ENCODE data around the gene SLC6A5.

The SLC6A5 gene

DNA sequence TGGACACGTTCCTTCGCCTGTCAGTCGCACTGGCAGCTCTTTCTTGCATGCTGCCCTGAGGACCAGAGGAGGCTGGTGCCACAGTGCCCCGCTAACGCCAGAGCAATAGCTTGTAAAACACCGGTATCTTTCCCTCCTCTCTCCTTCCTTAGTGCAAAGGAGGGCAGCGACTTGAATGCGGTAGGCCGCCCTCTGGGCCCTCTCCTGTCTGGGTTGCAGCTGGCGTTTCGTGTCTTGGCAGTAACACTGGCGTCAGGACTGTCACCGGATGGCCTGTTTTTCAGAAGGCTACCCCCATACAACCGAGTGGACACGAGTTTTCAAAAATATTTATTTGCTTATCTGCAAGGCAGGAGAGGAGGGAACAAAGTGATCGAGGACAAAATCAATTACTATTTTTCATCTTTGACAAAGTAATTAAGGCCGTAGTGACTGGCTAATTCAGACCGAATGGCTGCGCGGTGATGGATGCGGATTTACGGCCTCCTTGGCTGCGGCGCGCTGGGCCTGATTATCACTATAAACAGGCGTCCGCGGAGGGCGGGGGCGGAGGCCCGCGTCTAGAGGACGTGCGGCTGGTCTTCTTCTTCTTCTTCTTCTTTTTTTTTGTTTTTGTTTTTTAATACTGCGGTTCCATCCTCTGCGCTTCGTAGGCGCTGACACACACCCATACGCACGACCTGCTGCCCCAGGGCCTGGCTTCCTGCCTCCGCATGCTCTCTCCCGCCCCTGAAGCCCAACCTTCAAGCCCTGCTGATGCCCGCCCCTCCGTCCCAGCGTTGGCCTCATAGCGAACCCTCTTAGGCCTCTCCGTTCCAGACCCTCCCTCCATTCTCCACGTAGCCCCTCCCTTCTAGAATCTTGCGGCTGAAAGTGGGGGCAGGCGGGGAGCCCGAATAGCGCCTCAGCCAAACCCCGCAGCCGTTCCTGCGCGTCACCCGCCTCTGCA is 2.9 kb upstream of the SLC6A5 start:
- no peak for DNase-seq

DNA sequence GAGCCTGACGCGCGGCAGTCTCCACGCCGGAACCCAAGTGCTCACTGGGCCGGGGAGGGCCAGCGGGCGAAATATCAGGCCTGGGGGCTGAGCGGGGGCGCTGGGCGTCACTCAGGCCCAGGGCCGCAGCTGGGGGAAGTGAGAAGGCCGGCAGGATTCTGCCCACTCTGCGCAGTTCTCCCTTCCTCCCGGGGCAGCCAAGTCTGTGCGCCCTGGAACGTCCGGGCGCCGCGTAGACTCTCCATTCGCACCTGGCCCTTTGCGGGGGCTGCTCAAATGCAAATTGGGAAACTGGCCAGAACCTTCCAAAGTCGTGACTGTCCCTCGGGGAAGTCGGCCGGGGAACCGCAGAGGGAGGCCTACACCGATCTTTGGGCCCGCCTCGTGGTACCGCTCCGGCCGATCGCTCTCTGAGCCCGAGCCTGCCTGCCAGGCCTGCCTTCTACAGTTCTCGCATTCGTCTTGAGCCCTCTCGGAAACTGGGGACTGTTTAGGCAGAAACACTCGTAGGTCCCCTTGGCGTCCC is 2.2 kb upstream of the SLC6A5 start:
- DNase-seq, result no peak

DNA sequence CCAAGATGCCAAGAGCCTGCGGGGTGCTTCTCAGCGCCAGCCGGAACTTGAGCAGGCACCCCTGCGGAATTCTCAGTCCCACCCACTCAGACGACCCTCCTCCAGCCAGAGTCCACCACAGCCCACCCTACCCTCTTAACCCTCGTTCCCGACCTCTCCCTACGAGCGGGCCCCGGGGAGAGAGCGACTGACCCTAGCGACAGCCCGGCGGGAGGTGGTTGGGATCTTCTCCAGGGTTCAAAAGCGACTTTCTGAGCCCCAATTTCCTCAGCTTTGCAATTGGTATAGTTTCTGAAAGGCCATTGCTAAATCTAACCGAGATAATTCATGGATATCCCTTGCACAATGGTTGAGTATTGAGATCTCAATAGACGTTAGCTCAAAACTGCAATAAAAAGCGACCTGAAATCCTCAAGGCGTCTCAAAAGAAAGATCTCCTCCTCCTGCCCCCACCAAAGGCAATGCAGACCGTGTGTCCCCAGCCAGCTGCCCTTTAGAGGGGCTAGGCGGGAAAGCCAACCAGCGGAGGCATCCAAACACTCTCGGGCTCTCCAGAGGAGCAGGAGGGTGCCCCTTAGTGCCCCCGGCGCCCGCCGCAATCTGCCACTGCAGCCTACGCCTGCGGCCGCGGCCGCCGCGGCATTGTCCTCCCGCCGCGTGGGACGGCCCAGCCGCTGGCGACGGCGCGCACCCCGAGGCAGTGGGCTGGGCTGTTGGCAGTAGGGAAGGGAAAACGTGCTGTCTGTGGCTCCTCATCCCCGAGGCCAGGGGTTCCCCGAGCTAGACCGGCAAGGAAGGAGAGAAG is 1.5 kb upstream of the SLC6A5 start:
- no peak for DNase-seq

DNA sequence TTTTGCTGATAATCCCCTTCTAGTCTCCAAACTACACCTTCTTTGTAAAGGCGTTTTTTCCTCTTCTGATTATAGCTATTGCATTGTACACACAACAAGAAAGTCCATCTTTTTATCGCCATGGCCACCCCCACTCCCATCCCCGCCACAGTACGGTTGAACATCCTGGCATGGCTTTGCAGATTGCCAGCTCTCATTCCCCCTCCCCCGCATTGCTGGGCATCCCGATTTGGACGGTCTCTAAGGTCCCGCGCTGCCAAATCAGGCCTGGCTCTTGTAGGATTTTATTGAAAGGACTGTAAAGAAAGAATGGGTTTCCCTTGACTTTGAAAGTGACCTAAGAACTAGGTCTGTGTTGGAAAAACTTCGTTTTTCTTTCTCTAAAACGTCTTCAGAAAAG is 916 bp upstream of the SLC6A5 start:
- no peak for DNase-seq

DNA sequence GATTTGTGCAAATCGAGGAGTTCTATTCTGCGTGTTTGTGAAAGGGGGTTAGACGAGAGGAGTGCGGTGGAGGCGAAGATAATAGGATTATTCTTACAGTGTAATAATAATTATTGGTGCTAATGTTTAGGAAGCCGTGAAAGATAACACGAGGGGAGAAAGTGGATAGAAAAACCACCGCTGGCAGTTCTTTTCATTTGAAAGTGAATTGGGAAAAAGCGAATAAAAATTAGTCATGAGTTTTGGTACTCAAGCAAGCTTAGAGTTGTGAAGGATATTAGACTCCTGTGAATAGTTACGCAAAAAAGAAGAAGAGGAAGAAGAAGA is 575 bp downstream of the SLC6A5 start:
- no peak for DNase-seq

DNA sequence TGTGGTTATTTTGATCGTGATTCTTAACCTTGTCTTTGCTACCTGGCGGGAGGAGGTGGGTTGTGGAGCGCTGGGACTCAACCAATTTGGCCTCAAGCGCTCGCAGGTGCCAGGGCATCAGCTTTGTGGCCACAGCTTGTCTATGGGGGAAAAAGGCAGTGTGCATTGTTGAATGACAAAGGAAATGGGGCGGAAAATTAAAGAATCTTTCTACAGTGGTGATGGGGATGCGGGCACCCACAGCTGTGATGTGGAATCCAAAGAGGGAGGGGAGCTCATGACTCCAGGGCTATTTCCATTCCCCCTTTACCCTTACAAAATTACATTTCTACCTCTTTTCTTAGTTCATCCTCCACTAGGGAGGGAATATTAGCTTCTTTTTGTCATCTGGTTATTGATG is 1.1 kb downstream of the SLC6A5 start:
- no peak for DNase-seq

DNA sequence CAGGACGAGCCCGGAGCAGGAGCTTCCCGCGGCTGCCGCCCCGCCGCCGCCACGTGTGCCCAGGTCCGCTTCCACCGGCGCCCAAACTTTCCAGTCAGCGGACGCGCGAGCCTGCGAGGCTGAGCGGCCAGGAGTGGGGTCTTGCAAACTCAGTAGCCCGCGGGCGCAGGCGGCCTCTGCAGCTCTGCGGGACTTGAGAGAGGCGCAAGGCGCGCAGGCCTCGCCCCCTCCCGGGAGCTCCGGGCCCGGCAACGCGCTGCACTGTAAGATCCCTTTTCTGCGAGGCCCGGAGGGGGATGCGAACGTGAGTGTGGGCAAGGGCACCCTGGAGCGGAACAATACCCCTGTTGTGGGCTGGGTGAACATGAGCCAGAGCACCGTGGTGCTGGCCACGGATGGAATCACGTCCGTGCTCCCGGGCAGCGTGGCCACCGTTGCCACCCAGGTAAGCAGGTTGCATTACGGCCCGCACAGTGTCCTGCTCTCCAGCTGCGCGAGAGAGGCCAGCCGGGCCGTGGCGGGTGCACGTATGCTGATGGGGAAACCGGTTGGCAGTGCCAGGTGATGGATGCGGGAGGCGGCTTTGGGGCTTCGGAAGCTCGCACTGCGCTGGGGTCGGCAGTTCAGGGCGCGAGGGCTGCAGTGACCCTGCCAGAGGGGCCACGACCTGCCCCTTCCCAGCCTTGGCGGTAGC is 2.0 kb downstream of the SLC6A5 start:
- DNase-seq, result no peak

DNA sequence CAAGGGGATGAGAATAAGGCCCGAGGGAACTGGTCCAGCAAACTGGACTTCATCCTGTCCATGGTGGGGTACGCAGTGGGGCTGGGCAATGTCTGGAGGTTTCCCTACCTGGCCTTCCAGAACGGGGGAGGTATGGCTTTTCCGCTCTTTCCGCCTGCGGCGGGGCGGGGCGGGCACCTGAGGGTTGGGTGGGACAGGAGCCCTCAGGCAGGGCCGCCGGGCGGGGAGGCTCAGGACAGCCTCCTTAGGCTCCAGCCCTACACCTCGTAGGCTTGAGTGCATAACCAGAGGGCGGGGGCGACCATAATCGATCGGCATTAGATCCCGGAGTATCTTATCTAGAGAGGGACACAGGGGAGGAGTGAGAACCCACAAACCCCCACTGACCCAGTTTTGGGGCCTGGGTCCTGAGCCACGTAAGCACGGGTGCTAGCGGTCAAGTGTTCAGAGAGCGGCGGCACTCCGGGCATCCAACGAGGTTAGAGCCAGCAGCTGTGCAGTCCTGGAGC is 4.9 kb downstream of the SLC6A5 start:
- no peak for DNase-seq

DNA sequence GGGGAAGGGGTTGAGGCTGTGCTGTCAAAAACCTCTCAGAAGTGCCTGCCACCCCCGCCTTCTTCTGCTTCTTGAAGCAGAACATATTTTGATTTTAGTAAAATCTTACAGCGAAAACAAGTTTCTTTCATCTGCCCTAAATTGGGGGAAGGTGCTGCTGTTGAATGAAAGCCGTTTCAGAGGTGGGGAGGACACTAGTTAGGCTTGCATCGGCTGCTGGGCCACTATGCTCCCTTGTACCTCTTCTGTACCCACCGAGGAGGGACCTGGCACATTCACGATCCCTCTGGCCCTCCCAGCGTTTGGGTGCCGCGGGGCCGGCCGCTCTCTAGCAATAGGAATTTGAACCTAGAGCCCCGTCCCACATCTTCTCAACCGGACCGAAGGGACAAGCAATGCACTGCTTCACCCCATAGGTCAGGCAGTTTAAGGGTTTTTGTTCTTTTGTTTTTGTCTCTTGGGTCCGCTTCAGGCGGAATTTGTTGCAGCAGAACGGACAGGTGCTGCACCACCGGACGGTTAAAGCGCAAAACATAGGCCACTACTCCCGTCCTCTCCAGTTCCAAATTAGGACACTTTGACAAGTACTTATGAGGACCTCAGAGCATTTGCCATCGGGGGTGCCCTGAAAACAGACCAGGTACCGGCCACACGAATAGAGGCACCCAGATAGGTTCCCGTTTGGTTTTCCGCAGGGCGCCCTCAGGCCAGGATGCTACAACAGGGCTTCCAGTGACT is 5.6 kb downstream of the SLC6A5 start:
- DNase-seq, result no peak

DNA sequence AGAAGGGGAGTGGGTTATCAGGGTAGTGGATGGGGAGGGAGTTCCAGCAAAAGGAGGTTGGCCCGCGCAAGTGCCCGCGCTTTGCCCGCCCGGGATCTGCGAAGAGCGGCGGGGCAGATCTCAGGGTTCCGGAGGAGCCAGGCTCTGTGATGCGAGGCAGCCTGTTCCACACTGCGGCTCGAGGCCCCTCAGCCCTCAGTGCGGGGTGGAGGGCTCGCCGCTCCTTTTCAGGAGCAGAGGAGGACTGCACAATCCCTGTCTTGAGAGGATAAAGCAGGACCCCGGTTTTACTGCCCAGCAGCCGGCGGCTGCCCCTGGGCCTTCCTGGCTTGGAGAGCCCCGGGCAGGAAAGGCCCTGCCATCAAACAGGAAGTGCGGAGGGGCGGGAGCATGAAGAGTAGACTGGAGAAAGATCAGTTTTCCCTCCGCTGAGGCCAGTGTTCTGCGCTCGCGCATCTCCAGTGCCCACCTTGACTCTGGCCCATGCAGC is 6.2 kb downstream of the SLC6A5 start:
- no peak for DNase-seq

DNA sequence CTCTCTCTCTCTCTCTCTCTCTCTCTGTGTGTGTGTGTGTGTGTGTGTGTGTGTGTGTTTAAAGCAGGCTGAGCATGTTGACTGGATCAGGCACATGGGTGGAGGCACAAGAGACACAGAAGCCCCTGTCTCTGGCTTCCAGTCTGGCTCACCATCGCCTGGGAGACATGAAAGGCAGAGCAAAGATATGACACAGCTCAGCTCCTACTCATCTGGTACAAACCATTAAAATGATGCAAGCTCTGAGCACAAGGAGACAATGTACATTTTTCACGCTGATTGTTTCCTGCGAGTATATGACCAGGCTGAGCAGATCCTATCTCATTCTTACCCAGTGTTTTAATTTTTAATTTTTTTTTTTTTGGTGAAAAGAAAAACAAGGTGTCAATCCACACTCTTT is 9.5 kb downstream of the SLC6A5 start:
- DNase-seq, result no peak

DNA sequence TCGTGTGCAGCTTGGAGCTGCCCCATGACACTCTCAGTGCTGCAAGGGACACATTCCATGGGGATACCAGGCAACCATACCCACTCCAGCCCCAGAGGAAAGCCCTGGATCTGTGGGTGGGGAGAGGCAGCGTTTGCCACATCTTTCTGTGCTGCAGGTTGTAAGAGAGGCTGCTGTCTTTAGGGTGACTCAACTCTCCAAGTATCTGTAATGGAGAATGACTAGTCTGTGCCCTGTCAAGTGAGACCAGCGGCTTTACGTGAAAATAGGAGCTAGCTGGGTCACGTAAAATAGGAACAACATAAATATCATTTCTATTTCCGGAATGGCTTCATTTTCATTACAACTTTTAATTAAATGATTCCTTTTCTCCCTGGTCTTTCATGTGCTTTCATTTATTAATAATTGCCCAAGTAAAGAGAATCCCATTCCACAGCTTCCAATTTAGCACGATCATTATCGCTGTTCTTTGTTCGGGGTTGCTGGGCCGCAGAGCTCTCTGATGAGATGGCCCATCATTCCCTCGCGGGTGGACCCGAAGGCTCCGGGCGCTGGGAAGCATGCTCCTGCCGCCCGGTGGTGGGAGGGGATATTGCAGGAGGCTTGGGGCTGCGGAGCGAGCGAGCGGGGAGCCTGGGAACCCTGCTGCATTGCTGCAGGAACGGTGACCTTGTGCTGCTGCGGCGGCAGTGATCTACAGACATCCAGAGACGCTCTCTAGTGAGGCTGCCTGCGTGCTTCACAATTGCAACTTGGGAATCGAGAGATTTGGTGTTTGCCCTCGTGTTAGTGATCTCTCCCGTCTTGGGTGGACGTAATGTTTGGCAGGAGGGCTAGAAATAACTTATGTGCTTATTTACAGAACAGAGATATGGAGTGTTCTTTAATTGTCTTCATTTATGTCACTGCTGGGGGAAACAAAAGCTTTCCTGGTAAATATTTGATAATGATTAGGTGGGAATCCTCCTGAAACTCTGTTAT is 10.6 kb downstream of the SLC6A5 start:
- peak; percentile 54 for DNase-seq

DNA sequence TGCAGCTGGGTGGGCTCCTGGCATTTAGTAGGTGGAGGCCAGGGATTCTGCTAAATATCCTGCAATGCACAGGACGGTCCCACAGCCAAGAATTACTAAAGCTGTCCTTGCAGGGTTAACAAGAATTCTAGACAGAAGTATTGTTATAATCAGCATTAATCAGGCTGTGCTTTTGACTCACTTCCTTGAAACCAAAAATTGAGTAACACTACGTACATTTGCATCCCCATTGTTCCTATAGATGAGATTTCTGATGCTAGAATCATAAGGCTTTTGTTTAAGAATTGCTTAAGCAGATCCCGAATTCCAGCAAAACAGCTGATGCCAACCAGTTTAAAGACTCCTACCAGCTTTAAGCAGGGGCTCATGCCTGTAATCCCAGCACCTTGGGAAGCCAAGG is 11.4 kb downstream of the SLC6A5 start:
- no peak for DNase-seq

DNA sequence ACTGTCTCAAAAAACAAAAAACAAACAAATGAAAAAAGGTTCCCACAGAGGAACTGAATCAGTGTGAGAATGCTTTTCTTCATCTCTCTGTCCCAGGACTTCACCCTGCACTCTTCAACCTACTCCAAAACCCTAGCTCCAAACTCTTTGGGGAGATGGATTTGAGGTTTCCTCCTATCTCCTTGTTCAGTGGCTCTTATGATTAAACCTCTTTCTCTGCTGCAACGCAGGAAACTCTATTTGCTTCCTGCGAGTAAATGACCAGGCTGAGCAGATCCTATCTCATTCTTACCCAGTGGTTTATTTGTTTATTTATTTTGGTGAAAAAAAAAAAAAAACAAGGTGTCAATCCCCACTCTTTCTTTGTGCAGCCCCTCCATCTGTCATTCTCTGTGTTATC is 12.0 kb downstream of the SLC6A5 start:
- no peak for DNase-seq

DNA sequence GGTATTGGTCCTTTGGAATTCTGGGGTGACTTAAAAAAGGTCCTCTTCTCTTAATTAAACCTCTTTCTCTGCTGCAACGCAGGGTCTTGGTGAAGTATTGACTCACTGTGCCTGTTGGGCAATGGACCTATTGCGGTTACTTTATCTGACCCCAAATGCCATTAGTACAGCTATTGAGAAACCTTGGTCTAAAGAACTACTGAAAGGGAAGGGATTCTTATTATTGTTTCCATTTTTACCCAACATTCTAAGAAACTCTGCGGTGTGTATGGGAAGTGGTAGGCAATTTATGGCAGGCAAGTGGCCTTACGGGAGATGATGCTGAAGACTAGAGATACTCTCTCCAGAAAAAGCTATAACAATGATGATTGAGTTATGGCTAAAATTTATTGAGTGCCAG is 12.5 kb downstream of the SLC6A5 start:
- no peak for DNase-seq

DNA sequence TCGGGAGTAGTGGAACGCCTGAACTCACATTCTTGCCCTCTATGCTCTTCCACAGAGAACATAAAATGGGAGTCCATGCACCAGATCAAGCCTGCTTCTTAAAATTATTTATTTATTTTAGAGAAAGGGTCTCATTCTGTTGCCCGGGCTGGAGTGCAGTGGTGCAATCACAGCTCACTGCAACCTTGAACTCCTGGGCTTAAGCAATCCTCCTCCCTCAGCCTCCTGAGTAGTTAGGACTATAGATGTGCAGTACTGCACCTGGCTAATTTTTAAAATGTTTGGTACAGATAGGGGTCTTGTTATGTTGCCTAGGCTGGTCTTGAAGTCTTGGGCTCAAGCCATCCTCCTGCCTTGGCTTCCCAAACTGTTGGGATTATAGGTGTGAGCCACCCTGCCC is 13.0 kb downstream of the SLC6A5 start:
- no peak for DNase-seq

DNA sequence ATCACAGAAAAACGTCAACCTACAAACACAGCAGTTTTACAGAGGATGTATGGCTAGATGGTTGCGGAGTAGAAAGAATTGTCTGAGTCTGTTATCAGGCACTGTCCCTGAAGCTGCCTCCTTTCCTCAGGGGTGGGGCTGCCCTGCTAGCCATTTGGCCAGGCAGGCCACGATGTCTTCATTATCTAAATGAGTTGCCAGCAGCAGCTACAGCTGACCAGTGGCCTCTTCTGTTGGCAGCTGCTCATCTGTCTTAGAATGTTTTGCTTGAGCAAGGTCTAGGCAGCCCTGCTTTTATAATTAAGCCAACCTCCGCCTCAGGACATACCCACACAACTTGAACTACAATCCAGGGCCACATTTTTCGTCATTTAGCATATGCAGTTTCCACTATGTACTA is 17.5 kb downstream of the SLC6A5 start:
- DNase-seq, result no peak

DNA sequence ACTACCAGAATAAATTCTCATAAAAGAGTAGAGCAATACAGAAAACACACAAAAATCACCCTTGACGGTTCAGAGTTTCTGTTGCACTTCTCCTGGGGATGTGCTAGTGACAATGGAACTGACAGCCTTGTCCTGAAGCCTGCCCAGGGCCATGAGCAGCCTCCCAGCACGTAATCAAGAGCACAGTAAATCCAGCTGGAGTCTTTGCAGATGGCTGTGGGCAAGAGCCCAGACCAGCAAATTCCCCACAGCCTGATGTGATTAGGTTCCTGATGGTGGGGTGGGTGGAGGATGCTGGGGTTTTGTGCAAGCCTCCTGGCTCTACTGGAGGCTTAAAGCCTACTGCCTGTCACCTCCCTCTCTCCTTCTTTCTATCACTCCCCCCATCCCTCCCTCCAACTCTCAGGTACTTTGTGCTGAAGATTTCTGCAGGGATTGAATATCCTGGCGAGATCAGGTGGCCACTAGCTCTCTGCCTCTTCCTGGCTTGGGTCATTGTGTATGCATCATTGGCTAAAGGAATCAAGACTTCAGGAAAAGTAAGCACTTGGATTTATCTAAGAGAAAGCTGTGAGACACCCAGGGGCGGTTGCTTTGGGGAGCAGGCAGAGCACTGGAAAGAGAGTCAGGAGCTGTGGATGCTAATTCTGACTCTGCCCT is 18.1 kb downstream of the SLC6A5 start:
- DNase-seq, result no peak

DNA sequence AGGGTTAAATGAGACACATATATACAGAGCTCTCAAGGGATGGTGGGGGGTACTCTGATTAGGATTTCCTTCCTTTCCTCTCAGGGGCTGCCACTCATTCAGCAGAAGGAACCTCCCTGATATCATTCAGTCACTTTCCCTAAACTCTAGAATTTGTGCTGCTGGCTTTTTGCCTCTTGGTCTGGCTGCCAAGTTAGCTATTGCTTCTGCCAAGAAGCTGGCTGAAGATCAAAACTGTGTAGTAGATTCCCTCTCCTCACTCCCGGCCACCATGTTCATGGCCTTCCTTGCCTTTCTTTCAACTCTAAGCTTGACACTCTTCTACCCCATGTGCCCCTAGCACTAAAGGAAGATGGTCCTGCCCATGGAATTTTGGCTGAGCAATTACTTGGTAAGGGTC is 18.7 kb downstream of the SLC6A5 start:
- no peak for DNase-seq

DNA sequence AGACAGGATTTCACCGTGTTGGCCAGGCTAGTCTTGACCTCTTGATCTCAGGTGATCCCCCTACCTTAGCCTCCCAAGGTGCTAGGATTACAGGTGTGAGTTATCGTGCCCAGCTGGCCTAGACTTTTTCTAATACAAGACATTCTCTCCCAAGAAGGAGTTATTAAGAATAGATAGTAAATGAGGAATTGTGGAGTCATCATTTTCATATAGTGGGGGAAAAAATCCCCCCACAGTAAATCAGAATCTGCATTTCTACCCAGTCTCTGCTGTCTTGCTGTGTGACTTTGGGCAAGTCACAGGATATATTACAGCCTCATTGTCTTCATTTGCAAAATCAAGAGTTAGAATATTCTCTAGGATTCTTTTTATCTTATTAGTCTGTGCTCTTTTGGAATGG is 21.6 kb downstream of the SLC6A5 start:
- DNase-seq, result no peak
